T-helper 2 cell treated with Interferon-gamma antibody and Interleukin-4, amounts not matched to agents 5 μg/mL and 100 μg/mL, for 36 hours (primary cell): ENCODE data around the gene VAMP1.
"Not testable (repeated sequence)": the region's sequence is repeated elsewhere in the genome, so short reads cannot be mapped to it uniquely, and the experiment has no call there.

Experiments
- DNase-seq: peaks from one replicate; pipeline ENCODE4 v3.0.0; 2021; ENCODE audit warnings: low spot score
- H3K27ac Mint-ChIP-seq: one replicate; pipeline ENCODE4 v1.8.0; 2021; ENCODE audit warnings: mild to moderate bottlenecking, mixed read lengths
- H3K27me3 Mint-ChIP-seq: one replicate; pipeline ENCODE4 v1.8.0; 2021; ENCODE audit warnings: low read depth, mixed read lengths
- H3K36me3 Mint-ChIP-seq: one replicate; pipeline ENCODE4 v1.8.0; 2021; ENCODE audit warnings: low read depth, mixed read lengths
- H3K4me1 Mint-ChIP-seq: one replicate; pipeline ENCODE4 v1.8.0; 2021; ENCODE audit warnings: low read depth, mixed read lengths
- H3K4me3 Mint-ChIP-seq: one replicate; pipeline ENCODE4 v1.8.0; 2022; ENCODE audit warnings: mild to moderate bottlenecking, moderate library complexity, mixed read lengths
- H3K9me3 Mint-ChIP-seq: one replicate; pipeline ENCODE4 v1.8.0; 2021; ENCODE audit warnings: mixed read lengths

VAMP1 gene

GRCh38 chr12:6478416-6478815, 7.9 kb upstream of the VAMP1 start:
- Mint-ChIP-seq H3K36me3 (no peaks in the 10 kb centered on the region), H3K27ac (no peak overlapping the region), H3K9me3 (no peaks in the 10 kb centered on the region), H3K27me3 (peaks cover 9% of the 10 kb centered on the region), H3K4me1 (no peaks in the 10 kb centered on the region), H3K4me3 (no peak overlapping the region)
- no peak for DNase-seq

GRCh38 chr12:6477601-6478377, 7.3 kb upstream of the VAMP1 start:
- not testable (repeated sequence) for DNase-seq, H3K9me3 Mint-ChIP-seq, H3K4me3 Mint-ChIP-seq, H3K4me1 Mint-ChIP-seq, H3K36me3 Mint-ChIP-seq, H3K27me3 Mint-ChIP-seq, H3K27ac Mint-ChIP-seq

- DNase-seq, result no peak
- H3K27ac Mint-ChIP-seq, result no peak overlapping the region
- no peaks in the 10 kb centered on the region for H3K9me3 Mint-ChIP-seq
- no peaks in the 10 kb centered on the region for H3K36me3 Mint-ChIP-seq
- H3K27me3 Mint-ChIP-seq, result peaks cover 8% of the 10 kb centered on the region
- H3K4me1 Mint-ChIP-seq, result peaks cover 5% of the 10 kb centered on the region
- no peak overlapping the region for H3K4me3 Mint-ChIP-seq
These were observed 6.0 kb upstream of the VAMP1 start for GRCh38 chr12:6476489-6476888.

- H3K27ac Mint-ChIP-seq, H3K9me3 Mint-ChIP-seq, DNase-seq, H3K27me3 Mint-ChIP-seq, H3K4me3 Mint-ChIP-seq, H3K36me3 Mint-ChIP-seq: not testable (repeated sequence)
- H3K4me1 Mint-ChIP-seq, result peaks cover 11% of the 10 kb centered on the region
These were observed 4.9 kb upstream of the VAMP1 start for GRCh38 chr12:6475233-6475975.

- no peaks in the 10 kb centered on the region for H3K27me3 Mint-ChIP-seq
- no peak overlapping the region for H3K27ac Mint-ChIP-seq
- DNase-seq, result no peak
- peaks cover 31% of the 10 kb centered on the region for H3K4me1 Mint-ChIP-seq
- H3K4me3 Mint-ChIP-seq, result no peak overlapping the region
- peaks cover 21% of the 10 kb centered on the region for H3K36me3 Mint-ChIP-seq
- no peaks in the 10 kb centered on the region for H3K9me3 Mint-ChIP-seq
These were observed 2.0 kb upstream of the VAMP1 start for GRCh38 chr12:6472491-6472890.

- peak overlapping the region; percentile 90 for H3K4me3 Mint-ChIP-seq
- H3K9me3 Mint-ChIP-seq, result no peaks in the 10 kb centered on the region
- H3K4me1 Mint-ChIP-seq, result peaks cover 35% of the 10 kb centered on the region
- H3K27me3 Mint-ChIP-seq, result no peaks in the 10 kb centered on the region
- peak overlapping the region; percentile 24 for H3K27ac Mint-ChIP-seq
- peaks cover 25% of the 10 kb centered on the region for H3K36me3 Mint-ChIP-seq
- DNase-seq, result no peak
These were observed 1.5 kb upstream of the VAMP1 start for GRCh38 chr12:6471989-6472360.

GRCh38 chr12:6469609-6470374, 685 bp downstream of the VAMP1 start:
- H3K4me1 Mint-ChIP-seq, result peaks cover 49% of the 10 kb centered on the region
- peaks cover 44% of the 10 kb centered on the region for H3K36me3 Mint-ChIP-seq
- DNase-seq, result no peak
- no peaks in the 10 kb centered on the region for H3K27me3 Mint-ChIP-seq
- H3K27ac Mint-ChIP-seq, result peak overlapping the region; percentile 90
- H3K4me3 Mint-ChIP-seq, result peak overlapping the region; percentile 90
- H3K9me3 Mint-ChIP-seq, result no peaks in the 10 kb centered on the region

- no peaks in the 10 kb centered on the region for H3K9me3 Mint-ChIP-seq
- peak overlapping the region; percentile 90 for H3K27ac Mint-ChIP-seq
- H3K4me1 Mint-ChIP-seq, result peaks cover 56% of the 10 kb centered on the region
- peaks cover 51% of the 10 kb centered on the region for H3K36me3 Mint-ChIP-seq
- peak overlapping the region; percentile 90 for H3K4me3 Mint-ChIP-seq
- no peaks in the 10 kb centered on the region for H3K27me3 Mint-ChIP-seq
- no peak for DNase-seq
These were observed 1.4 kb downstream of the VAMP1 start for GRCh38 chr12:6469092-6469491.

GRCh38 chr12:6468283-6468575, 2.2 kb downstream of the VAMP1 start:
- H3K27me3 Mint-ChIP-seq, result no peaks in the 10 kb centered on the region
- peaks cover 59% of the 10 kb centered on the region for H3K36me3 Mint-ChIP-seq
- no peak for DNase-seq
- peak overlapping the region; percentile 90 for H3K4me3 Mint-ChIP-seq
- peak overlapping the region; percentile 90 for H3K27ac Mint-ChIP-seq
- peaks cover 62% of the 10 kb centered on the region for H3K4me1 Mint-ChIP-seq
- no peaks in the 10 kb centered on the region for H3K9me3 Mint-ChIP-seq

- Mint-ChIP-seq H3K36me3 (peaks cover 64% of the 10 kb centered on the region), H3K4me1 (peaks cover 67% of the 10 kb centered on the region), H3K4me3 (peak overlapping the region; percentile 90), H3K27ac (peak overlapping the region; percentile 5)
- DNase-seq, H3K27me3 Mint-ChIP-seq, H3K9me3 Mint-ChIP-seq: not testable (repeated sequence)
These were observed 2.8 kb downstream of the VAMP1 start for GRCh38 chr12:6467571-6468282.

GRCh38 chr12:6466751-6467150, 3.7 kb downstream of the VAMP1 start:
- H3K4me3 Mint-ChIP-seq, result peak overlapping the region; percentile 90

GRCh38 chr12:6466184-6466573, 4.3 kb downstream of the VAMP1 start:
- Mint-ChIP-seq H3K27ac (peak overlapping the region; percentile 36), H3K9me3 (no peaks in the 10 kb centered on the region), H3K4me1 (peaks cover 74% of the 10 kb centered on the region), H3K36me3 (peaks cover 77% of the 10 kb centered on the region), H3K4me3 (no peak overlapping the region), H3K27me3 (no peaks in the 10 kb centered on the region)
- no peak for DNase-seq

More at GRCh38 chr12:6466751-6467150, 3.7 kb downstream of the VAMP1 start:
- not testable (repeated sequence) for H3K27me3 Mint-ChIP-seq, H3K9me3 Mint-ChIP-seq, DNase-seq
- H3K4me1 Mint-ChIP-seq, result peaks cover 71% of the 10 kb centered on the region
- peak overlapping the region; percentile 36 for H3K27ac Mint-ChIP-seq
- peaks cover 74% of the 10 kb centered on the region for H3K36me3 Mint-ChIP-seq

GRCh38 chr12:6465467-6466183, 4.9 kb downstream of the VAMP1 start:
- H3K4me3 Mint-ChIP-seq, result peak overlapping the region; percentile 32
- no peaks in the 10 kb centered on the region for H3K9me3 Mint-ChIP-seq
- peaks cover 76% of the 10 kb centered on the region for H3K4me1 Mint-ChIP-seq
- peaks cover 81% of the 10 kb centered on the region for H3K36me3 Mint-ChIP-seq
- H3K27ac Mint-ChIP-seq, result peak overlapping the region; percentile 68
- H3K27me3 Mint-ChIP-seq, result no peaks in the 10 kb centered on the region
- no peak for DNase-seq
